NCI-H2196 treated with DMSO at 0.1 percent for 48 hours (cell line): ENCODE measurements around the gene SOD1.
"Not testable (repeated sequence)": the region's sequence is repeated elsewhere in the genome, so short reads cannot be mapped to it uniquely, and the experiment has no call there.

Experiments
- DNase-seq: peaks from one replicate; lab custom pipeline; 2025; ENCODE audit not compliant: unreplicated experiment; lab: John Stamatoyannopoulos, UW

Gene SOD1

DNA sequence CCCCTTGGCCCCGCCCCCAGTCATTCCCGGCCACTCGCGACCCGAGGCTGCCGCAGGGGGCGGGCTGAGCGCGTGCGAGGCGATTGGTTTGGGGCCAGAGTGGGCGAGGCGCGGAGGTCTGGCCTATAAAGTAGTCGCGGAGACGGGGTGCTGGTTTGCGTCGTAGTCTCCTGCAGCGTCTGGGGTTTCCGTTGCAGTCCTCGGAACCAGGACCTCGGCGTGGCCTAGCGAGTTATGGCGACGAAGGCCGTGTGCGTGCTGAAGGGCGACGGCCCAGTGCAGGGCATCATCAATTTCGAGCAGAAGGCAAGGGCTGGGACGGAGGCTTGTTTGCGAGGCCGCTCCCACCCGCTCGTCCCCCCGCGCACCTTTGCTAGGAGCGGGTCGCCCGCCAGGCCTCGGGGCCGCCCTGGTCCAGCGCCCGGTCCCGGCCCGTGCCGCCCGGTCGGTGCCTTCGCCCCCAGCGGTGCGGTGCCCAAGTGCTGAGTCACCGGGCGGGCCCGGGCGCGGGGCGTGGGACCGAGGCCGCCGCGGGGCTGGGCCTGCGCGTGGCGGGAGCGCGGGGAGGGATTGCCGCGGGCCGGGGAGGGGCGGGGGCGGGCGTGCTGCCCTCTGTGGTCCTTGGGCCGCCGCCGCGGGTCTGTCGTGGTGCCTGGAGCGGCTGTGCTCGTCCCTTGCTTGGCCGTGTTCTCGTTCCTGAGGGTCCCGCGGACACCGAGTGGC lies at the start of gene SOD1:
Gene SOD1 (plus strand): TSS at position 158 of the 723 bp plus-strand sequence. CDS start 77 bp downstream, at position 235.
- peak; percentile 88 for DNase-seq

DNA sequence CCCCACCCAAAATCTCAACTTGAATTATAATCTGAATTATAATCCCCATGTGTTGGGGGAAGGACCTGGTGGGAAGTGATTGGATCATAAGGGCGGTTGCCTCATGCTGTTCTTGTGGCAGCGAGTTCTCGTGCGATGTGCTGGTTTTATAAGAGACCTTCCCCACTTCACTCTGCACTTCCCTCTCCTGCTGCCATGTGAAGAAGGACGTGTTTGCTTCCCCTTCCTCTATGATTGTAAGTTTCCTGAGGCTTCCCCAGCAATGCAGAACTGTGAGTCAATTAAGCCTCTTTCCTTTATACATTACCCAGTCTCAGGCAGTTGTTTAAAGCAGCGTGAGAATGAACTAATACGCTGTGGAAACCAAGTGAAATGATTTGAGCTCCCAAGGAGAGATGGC lies 48.0 kb upstream of the SOD1 start:
- DNase-seq = no peak

DNA sequence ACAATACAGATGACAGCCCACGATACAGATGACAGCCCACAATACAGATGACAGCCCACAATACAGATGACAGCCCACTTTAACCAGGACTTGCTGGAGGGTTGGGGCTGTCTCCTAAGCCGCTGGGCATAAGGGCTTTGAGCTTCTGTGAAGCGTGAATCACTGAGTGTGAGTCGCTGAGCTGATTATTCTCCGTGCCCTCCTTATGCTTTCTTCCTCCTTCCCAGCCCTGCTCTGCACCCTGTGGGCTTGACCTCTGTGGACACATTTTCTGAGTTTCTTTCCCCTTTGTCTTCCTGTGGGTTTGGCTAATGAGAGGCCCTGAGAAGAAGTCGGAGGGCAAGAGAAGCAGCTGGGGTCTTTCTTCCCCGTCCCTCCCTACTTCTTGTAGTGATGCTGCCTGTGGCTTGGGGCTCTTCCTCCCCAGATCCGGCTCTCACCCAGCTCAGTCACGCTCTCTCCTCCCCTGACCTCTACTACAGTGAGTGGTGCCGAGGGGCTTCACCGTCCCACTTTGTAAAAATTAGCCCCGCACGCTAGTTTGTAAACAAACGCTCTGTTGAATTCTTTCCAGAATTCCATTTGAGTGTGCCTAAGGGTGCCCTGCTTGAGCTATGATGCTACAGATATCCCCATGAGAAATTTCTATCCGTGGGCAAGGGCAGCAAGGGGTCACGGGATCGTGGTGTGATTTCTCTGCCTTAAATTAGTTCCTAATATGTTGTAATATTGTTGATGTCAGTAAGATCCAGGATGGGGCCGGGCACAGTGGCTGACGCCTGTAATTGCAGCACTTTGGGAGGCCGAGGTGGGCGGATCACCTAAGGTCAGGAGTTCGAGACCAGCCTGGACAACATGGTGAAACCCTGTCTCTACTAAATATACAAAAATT lies 46.4 kb upstream of the SOD1 start:
- DNase-seq = no peak

DNA sequence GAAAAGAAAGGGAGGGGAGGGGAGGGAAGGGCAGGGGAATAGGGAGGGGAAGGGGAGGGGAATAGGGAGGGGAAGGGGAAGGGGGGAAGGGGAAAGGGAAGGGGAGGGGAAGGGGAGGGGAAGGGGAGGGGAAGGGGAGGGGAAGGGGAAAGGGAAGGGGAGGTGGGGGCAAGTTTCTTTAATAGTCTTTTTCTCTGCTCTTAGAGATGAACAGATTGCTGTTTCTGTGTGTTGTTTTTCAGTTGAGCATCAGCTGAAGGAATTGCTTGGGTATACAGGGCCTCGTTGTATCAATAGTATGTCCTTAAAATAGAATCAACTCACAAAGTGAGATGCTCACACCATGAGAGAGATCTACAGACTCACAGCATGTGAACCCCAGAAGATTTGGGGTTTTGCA lies 44.8 kb upstream of the SOD1 start:
- DNase-seq = no peak

DNA sequence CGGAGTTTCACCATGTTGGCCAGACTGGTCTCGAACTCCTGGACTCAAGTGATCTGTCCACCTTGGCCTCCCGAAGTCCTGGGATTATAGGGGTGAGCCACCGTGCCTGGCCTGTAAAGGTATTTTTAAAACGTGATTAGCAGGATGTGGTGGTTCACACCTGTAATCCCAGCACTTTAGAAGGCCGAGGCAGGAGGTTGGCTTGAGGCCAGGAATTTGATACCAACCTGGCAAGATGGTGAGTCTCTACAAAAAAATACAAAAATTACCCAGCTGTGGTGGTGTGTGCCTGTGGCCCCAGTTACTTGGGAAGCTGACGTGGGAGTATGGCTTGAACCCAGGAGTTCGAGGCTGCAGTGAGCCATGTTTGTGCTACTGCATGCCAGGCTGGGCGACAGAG lies 43.3 kb upstream of the SOD1 start:
- no peak for DNase-seq

DNA sequence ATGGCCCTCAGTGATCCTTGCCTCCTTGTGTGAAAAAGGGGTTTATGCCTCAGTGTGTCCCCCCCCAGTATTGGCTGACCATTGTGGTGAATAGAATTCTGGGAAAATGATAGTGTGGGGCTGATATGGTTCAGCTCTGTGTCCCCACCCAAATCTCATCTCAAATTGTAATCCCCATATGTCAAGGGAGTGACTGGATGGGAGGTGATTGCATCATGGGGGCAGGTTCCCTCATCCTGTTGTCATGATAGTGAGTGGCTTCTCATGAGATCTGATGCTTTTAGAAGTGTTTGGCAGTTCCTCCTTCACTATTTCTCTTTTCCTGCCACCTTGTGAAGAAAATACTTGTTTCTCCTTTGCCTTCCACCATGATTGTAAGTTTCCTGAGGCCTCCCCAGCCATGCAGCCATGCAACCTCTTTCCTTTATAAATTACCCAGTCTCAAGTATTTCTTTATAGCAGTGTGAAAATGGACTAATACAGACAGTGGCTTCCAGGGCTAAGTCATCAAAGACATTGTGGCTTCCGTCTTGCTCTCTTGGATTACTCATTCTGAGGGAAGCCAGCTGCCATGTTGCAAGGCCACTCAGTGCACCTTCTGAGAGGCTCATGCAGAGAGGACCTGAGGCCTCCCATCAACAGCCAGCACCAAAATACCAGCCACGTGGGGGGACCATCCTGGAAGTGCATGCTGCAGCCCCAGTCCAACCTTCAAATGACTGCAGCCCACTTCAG lies 40.6 kb upstream of the SOD1 start:
- no peak for DNase-seq

DNA sequence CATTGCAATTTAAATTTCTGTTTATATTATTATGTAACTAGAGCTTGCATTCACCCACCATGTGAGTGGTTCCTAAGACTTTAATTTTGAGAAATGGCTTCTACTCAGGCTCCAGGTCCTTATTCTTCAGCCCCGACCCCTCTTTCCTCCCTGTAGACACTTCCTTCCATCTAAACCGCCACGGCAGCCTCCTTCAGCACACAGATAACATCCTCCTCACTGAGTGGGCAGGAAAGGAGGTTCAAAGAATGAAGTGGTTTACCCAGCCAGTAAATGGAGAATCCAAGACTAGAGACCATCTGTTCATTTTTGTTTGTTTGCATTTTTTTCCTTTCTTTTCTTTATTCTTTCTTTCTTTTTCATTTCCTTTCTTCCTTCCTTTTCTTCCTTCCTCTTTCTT lies 37.1 kb upstream of the SOD1 start:
- no peak for DNase-seq

DNA sequence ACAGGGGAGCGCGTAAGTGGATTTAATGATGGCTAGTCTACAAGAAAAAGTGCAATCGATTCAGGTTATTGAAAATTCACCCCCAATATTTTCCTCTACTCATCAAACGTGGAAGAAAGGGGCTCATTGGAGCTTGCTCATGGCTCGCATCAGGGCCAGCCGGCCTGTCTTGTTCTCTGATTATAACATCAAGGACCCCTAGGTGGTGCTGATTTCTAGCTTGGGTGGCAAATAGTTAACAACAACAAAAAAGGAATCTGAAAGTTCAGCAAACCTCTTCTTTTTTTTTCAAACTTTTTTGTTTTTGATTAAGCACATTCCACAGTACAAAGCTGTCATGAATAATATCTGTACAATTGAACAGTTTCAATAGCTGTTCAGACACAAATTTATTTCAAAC lies 35.8 kb upstream of the SOD1 start:
- DNase-seq = no peak

DNA sequence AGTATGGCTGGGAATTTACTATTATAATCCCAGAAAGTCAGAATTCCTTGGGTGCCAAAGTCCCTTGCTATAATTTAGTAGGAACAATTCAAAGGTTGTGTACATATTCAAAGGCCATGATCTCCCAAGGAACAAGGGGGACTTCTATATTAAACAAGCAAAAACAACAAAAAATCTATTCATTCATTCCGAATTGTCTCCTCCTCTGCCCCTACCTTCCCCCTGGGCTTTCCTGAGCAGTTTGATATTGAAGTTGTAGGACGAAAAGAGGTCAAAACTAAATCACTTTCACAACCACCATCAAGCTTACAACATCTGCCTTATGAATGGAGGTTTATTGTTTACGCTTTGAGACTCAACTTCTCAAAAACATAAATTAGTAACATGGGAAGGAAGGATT lies 35.3 kb upstream of the SOD1 start:
- DNase-seq = no peak

DNA sequence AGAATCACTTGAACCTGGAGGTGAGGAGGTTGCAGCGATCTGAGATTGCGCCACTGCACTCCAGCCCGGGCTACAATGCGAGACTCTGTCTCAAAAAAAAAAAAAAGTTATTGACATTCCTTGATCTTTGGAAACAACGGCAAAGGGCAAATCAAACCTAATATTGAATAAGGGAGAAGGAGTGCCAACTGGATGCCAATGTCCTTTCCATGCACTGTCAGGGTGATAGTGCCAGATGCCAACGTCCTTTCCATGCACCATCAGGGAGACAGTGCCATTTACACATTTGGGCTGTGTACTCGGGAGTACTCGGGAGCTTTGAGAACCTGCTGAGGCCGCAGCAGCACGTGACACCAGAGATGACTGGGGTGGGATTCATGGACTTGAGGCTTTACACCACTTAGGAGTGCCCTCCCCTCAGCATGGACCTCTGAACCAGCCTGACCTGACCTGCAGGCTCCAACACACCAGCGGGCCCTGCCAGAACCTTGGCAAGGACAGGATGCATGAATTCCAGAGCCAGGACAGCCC lies 34.5 kb upstream of the SOD1 start:
- no peak for DNase-seq

DNA sequence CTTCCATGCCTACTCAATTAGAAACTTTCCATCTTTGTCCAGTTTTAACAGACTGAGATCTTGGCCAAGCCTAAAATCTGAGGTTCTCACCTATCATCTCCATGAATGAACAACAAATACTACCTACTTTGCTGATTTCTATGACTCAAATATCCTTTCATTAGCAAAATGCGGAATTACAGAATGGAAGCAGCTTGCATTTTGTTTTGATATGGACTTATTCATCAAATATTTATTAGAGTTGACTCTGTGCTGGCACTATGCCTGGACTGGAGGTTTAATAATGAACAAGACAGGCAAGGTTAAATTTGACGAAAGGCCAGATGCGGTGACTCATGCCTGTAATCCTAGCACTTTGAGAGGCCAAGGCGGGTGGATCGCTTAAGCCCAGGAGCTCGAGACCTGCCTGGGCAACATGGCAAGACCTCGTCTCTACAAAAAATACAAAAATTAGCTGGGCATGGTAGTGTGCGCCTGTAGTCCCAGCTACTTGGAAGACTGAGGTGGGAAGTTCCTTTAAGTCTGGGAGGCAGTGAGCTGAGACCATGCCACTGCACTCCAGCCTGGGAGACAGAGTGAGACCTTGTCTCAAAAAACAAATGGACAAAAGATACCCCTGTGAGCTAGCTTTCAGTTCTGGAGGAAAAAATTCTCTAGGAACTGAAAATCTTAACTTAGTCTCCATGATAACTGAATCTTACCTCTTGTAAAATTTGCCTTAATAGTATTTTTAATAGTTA lies 29.4 kb upstream of the SOD1 start:
- DNase-seq = peak; percentile 75

DNA sequence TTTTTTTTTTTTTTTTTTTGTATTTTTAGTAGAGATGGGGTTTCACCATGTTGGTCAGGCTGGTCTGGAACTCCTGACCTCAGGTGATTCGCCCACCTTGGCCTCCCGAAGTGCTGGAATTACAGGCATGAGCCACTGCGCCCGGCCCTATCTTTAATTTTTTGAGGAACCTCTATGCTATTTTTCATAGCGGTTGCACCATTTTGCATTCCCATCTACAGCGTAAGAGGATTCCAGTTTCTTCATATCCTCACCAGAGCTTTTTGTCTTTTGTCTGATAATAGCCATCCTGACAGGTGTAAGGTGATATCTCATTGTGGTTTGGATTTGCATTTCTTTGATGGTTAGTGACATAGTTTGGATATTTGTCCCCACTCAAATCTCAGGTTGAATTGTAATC lies 27.6 kb upstream of the SOD1 start:
- not testable (repeated sequence) for DNase-seq

DNA sequence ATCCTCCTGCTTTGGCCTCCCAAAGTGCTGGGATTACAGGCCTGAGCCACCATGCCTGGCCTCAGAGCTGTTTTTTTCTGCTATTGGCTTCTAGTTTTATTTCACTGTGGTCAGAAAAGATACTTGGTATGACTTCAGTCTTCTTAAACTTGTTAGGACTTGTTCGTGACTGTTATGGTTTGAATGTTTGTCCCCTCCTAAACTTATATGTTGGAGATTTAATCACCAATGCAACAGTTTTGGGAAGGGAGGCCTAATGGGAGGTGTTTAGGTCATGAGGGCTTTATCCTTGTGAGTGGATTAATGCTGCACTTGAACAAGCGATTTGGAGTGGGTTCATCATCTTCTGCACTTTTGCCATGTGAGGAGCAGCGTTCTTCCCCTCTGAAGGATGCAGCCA lies 24.5 kb upstream of the SOD1 start:
- DNase-seq = no peak

DNA sequence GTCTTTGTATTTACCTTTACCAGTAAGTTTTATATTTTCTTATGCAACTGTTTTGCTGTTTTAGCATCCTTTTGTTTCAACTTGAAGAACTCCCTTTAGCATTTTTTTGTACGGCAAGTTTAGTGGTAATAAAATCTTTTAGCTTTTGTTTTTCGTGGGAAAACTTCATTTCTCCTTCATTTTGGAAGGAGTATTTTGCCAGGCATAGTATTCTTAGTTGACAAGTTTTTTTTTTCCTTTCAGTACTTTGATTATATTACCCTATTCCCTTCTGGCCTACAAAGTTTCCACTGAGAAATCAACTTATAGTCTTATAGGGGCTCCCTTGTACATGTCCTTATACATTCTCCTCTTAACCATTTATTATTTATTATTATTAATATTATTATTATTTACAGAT lies 22.6 kb upstream of the SOD1 start:
- no peak for DNase-seq

DNA sequence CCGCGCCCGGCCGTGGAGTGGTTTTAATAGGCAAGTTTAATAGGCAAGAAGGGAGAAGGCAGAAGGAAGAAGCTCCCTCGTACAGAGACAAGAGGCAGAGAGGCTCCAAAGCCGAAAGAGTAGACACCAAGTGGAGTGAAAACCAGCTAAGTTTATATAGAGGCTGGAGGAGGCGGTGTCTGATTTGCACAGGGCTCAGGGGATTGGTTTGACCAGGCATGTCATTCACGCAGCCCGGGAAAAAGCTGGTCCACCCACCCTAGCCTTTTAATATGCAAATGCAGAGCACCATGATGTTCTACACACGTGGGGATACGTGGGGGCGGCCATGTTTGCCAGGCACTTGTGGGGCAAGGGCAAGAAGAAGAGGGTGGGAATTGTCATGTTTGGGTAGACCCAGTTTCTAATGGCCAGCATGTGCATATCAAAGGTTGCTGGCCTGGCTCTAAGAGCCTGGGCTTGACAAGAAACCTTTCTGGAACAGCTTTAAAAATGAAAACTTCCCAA lies 18.0 kb upstream of the SOD1 start:
- no peak for DNase-seq

DNA sequence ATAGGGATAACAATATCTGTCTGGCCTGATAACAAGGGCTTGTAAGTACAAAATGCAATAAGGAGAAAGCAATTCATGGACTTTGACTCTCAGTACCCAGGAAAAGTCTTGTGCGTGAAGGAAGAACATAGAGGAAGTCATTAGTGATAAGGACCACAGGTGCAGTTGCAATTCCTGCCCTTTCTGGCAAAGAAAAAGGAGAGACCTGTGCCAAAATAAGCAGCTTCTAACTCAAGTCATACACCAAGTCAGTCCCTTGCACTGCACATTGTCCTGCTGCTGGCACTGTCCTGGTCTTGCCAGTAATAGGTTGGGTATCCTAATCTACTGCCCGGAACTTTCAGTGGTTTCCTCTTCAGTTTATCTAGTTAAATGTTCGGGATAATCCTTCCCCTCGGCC lies 14.8 kb upstream of the SOD1 start:
- no peak for DNase-seq

DNA sequence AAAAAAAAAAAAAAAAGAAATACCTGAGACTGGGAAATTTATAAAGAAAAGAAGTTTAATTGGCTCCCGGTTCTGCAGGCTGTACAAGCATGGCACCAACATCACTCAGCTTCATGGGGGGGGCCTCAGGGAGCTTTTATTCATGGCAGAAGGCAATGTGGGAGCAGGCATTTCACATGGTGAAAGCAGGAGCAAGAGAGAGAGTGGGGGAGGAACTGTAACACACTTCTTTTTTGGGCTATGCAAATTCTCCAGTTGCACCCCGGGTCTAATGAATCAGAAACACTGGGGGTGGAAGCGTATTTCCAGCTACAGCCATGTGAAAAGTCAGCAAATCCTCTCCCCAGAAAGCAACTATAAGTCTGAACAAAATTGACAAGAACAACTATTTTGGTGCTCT lies 11.8 kb upstream of the SOD1 start:
- DNase-seq = no peak

DNA sequence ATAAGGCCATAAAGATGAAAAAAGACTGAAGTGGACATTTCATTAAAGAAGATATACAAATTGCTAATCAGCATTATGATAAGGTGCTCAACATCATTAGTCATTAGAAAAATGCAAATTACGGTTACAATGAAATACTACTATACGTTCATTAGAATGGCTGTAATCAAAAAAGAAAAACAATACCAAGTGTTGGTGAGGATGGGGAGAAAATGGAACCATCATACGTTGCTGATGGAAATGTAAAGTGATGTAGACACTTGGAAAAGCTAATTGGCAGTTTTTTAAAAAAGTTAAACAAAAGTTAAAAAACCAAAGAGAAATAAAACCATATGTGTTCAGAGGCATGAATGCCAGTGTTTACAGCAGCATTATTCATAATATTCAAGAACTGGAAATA lies 8.6 kb upstream of the SOD1 start:
- no peak for DNase-seq

DNA sequence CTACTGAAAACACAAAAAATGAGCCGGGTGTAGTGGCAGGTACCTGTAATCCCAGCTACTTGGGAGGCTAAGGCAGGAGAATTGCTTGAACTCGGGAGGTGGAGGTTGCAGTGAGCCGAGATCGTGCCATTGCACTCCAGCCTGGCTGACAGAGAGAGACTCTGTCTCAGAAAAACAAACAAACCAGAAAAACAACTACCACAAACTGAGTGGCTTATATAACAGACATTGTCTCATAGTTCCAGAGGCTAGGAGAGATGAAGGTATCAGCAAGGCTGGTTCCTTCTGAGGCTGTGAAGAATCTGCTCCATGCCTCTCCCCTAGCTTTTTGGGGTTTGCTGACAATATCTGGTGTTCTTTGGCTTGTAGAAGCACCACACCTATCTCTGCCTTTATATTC lies 8.0 kb upstream of the SOD1 start:
- DNase-seq = not testable (repeated sequence)

DNA sequence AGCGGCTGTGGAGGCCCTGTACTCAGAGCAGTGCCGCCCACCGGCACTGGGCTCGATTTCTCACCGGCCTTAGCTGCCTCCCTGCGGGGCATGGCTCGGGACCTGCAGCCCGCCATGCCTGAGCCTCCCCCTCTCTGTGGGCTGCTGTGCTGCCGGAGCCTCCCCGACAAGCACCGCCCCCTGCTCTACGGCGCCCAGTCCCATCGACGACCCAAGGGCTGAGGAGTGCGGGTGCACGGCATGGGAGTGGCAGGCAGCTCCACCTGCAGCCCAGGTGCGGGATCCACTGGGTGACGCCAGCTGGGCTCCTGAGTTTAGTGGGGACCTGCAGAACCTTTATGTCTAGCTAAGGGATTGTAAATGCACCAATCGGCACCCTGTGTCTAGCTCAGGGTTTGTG lies 5.2 kb upstream of the SOD1 start:
- no peak for DNase-seq
